ENCODE measurements around the gene NR2C2.
"Not testable (repeated sequence)": the region's sequence is repeated elsewhere in the genome, so short reads cannot be mapped to it uniquely, and the experiment has no call there.

The NR2C2 gene

DNA sequence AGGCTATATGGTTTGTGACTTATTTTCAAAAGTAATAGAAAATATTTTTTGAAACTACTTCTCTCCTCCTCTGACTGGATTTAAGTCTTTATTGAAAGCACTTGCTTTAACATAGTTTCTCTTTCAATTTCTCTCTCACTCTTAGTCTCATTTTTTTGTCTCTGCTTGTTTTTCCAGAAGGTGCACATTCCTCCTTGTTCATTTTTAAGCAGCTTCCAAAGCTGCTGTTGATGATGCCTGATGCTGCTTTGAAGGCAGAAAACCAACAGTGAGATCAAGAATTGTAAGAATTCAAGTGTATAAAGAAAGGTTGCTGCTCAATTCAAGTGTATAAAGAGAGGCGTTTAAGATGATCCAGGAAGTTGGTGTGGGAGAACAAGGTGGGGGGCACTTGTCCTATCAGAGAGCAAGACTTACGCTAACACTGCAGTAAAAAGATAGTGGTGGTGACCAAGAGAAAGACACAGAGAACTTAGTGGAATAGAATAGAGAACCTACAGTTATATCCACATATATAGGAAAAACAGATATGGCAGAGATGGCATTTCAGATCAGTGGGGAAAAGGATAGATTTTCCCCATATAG is 12.1 kb downstream of the NR2C2 start:
- no peak for DNase-seq (ENCODE audit: low spot score)

DNA sequence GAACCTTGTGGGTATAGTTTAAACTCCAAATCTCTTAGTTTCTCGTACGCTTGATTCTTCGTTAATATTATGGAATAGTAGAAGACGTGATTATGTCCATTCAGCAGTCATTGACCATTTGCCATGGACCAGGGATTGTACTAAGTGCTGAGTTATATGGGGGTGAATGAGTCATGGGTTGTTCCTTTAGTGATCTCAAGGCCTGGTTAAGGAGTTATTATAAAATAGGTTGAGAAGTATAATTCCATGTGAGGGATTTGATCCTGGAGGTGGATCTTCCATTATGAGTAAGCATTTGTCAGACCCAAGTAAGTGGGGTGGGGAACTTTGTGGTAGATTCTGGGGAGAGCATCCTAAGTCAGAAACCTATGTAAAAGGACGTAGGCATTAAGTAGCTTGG is 15.4 kb downstream of the NR2C2 start:
- DNase-seq (ENCODE audit: low spot score) = no peak

- DNase-seq (ENCODE audit: low spot score) = no peak
These were observed 19.9 kb downstream of the NR2C2 start for GRCh38 chr3:14967285-14967684.

GRCh38 chr3:14969671-14970070 is 22.3 kb downstream of the NR2C2 start:
- no peak for DNase-seq (ENCODE audit: low spot score)

DNA sequence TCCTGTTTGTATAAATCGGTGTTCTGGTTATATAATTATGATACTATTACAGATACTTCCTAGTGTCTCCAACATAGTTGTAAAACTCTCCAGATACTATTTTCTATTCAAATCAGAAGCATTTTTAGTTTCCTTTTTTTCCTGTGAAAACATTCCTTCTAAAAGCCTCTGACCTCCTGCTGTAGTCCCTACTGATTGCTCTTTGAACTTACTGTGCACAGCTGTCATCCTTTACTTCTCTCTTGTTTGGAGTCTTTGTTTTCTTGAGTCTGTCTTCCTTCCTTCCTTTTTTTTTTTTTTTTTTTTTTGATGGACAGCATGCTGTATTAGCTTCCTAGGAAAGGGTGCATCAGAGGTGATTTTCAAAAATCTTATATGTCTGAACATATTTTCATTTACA is 28.9 kb downstream of the NR2C2 start:
- no peak for DNase-seq (ENCODE audit: low spot score)

DNA sequence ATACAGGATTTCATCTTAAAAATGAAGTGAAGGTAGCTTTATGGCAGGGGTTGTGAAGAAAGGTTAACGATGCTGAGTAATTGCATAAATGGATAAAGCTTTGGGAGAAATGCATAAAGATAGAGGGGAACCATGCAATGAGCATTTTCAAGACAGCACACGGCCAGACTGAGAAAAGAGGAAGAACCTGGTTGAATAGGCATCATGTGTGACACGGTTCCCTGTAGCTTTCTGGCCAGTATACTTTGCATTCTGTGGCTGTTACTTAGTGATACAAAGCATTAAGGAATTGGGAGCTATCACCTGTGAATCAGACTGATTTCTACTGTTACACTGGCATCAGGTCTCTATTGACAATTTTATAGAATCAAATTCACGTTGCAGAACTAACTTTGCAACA is 33.3 kb downstream of the NR2C2 start:
- DNase-seq (ENCODE audit: low spot score) = no peak

GRCh38 chr3:14984581-14985113 is 37.3 kb downstream of the NR2C2 start:
- DNase-seq (ENCODE audit: low spot score) = no peak

DNA sequence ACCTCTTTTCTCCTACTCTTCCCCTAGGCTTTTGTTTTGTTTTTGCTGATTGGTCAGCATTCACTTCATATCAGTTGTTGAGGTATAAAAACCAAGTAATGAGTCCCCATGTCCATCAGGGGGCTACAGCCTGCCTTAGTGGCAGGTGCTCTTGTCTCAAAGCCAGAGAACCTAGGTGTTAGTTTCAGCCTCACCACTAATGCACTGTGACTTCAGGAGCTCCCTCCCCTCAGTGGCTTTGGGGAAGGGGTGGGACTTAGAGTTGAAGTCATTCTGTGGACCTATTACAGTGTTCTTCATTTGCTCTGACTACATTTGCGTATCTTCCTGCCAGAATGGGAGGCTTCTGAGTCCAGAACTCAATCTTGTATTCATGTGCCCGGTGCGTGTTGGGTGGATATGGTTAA is 41.6 kb downstream of the NR2C2 start:
- no peak for DNase-seq (ENCODE audit: low spot score)

- DNase-seq (ENCODE audit: low spot score) = no peak
These were observed 42.8 kb downstream of the NR2C2 start for GRCh38 chr3:14989943-14990779.

- no peak for DNase-seq (ENCODE audit: low spot score)
These were observed 43.4 kb downstream of the NR2C2 start for GRCh38 chr3:14990780-14991148.

GRCh38 chr3:14991151-14991742 is 43.9 kb downstream of the NR2C2 start:
- DNase-seq (ENCODE audit: low spot score) = no peak

GRCh38 chr3:14991818-14992612 is 44.6 kb downstream of the NR2C2 start:
- DNase-seq (ENCODE audit: low spot score) = no peak

DNA sequence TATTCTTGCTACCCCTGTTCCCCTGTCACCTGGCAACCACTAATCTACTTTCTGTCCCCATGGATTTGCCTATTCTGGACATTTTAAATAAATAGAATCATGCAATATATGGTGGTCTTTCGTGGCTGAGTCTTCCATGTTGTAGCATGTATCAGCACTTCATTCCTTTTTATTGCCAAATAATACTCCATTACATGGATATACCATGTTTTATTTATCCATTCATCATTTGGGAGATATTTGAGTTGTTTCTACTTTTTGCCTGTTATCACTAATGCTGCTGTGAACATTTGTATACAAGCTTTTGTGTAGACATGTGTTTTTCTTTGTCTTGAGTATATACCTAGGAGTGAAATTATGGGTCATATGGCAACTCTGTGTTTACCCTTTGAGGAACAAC is 50.6 kb downstream of the NR2C2 start:
- no peak for DNase-seq (ENCODE audit: low spot score)

DNA sequence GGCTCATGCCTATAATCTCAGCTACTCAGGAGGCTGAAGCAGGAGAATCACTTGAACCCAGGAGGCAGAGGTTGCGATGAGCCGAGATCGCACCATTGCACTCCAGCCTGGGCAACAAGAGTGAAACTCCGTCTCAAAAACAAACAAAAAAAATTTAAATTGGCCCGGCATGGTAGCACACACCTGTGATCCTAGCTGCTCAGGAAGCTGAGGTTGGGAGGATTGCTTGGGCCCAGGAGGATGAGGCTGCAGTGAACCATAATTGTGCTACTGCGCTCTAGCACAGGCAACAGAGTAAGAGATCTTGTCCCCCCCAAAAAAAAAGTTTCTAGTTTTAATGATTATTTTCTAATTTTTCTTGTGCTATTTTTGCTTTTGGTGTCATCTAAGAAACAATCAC is 51.8 kb downstream of the NR2C2 start:
- not testable (repeated sequence) for DNase-seq (ENCODE audit: low spot score)

DNA sequence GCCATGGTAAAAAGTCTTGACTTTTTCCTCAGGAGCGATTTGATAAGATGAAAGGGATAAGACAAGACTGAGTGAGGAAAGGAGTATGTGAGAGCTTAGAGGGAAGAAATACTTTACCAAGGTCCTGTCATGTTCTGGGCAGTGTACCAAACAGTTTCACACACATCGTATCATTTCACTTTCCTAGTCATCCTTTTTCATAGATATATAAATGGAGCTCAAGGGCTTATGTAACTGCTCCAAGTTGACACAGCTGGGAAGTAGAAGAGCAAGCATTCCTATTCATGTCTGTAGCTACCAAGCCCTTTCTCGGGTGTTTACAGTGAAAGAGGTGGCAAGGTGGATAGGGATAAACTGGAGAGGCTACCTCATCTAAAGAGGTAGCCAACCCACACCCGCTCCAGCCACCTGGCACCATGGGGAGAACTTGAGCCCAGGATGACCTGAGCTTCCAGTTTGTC is 60.3 kb downstream of the NR2C2 start:
- DNase-seq (ENCODE audit: low spot score) = no peak

GRCh38 chr3:15009167-15009566 is 61.8 kb downstream of the NR2C2 start:
- no peak for DNase-seq (ENCODE audit: low spot score)

DNA sequence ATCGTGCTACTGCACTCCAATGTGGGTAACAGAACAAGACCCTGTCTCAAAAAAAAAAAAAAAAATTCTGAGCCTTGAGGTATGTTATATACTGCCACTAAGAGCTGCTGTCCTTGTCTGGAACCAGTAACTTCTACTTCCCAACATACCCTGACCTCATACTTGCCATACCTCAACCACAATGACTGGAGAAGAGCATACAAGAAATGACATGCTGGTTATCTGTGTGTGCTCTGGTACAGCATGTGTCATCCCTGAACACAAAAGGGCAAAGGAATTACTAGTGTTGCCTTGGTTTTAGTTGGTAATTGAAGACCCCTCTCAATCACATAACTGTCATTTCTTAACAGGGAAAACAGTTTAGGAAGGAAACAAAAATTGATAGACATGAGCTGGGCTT is 63.3 kb downstream of the NR2C2 start:
- no peak for DNase-seq (ENCODE audit: low spot score)

GRCh38 chr3:15011174-15011573 is 63.8 kb downstream of the NR2C2 start:
- no peak for DNase-seq (ENCODE audit: low spot score)

DNA sequence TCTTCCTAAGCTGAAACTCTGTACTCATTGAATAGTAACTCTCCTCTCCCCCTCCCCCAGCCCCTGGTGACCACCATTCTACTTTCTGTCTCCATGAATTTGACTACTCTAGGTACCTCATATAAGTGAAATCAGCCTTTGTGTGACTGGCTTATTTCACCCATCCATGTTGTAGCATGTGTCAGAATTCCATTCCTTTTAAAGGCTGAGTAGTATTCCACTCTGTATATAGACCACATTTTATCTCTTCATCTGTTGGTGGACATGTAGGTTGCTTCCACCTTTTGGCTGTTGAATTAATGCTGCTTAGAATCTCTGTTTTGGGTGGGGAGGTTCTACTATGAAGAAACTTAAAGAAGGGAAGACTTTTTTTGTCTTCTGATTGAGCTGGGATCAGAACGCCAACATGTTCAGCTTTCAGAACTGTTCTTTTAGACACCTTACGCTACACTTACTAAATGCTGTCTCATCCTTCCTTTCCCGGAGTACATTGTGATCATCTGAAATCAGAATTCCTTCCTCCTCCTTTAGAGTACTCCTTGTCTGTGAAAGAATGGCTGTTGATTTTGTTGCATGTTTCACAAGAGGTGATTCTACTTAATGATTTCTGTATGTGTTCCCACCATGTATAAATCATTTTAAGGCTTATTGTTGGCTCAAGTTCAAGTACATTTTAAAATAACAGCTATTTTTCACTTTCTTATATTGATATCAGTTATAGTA is 67.4 kb downstream of the NR2C2 start:
- no peak for DNase-seq (ENCODE audit: low spot score)

DNA sequence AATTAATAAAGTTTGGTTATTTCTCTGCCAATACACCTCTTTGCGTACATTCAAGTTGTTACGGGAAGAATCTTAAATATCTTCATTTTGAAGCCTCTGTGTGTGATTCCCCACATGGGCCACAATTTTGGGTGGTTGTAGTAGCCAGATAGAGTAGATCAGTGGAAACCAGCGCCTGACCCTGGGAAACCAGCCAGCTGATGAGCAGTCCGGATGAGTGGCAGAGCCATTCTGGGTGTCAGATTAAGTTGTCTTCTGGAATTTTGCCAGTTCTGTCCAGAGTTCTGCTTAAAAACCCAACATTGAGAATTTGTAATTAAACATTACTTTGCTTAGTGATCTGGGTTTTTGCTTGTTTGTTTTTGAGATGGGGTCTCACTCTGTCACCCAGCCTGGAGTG is 68.1 kb downstream of the NR2C2 start:
- no peak for DNase-seq (ENCODE audit: low spot score)

DNA sequence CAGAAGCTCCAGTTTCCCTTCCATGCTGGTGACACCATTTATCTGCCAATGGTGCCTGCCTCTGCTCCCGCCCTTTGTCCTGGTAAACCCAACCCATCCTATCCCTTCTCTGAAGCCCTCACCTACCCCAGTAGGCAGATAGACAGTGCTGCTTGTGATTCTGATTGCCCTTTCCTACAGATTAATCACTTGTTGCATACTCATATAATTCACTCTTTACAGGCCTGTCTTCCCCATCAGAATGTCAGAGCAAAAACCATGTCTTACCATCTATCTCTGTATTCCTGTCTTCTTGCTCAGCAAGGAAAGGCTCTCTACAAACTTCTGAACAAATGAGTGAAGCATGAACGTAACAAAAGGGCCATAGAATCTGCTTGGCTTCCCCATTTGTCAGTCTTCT is 69.8 kb downstream of the NR2C2 start:
- no peak for DNase-seq (ENCODE audit: low spot score)

GRCh38 chr3:15023249-15023648 is 75.9 kb downstream of the NR2C2 start:
- no peak for DNase-seq (ENCODE audit: low spot score)

Measured in ecto neural progenitor cell (in vitro differentiated cells).